ENCODE measurements around the gene KIF7. TPM values are rescaled to one million over a fixed set of nuclear protein-coding genes. Genes with fewer than 3 reads are reported as not detected.

Gene KIF7
- total and polyA plus RNA-seq, 2 experiments from 2014 or later = 4.6 to 20.1 TPM

GRCh38 chr15:89660556-89660955, 5.3 kb upstream of the KIF7 start:
- Histone ChIP-seq H3K27me3 (ENCODE audit: insufficient read depth) (peaks cover 14% of the 10 kb centered on the region), H3F3A (replicated peaks; ENCODE audit: low read depth) (no peaks in the 10 kb centered on the region), H3K36me3 (ENCODE audit: insufficient read depth) (no peaks in the 10 kb centered on the region), H3K4me1 (ENCODE audit: insufficient read depth) (peaks cover 8% of the 10 kb centered on the region), H3K27ac (ENCODE audit: low read depth) (no peak overlapping the region), H3K79me2 (replicated peaks; ENCODE audit: insufficient read depth) (no peaks in the 10 kb centered on the region), H4K20me1 (replicated peaks; ENCODE audit: insufficient read depth) (no peaks in the 10 kb centered on the region), H2AFZ (no peak overlapping the region), H3K4me3 (no peak overlapping the region), H3K9me2 (ENCODE audit: insufficient read depth) (no peaks in the 10 kb centered on the region), H3K4me2 (no peak overlapping the region)
- no peak overlapping the region for H3K27ac Mint-ChIP-seq
- TF ChIP-seq REST (IDR thresholded peaks at IDR 0.05; ENCODE audit: unreplicated experiment) (no peak), ETS1 (IDR thresholded peaks at IDR 0.05) (no peak), EZH2 (IDR thresholded peaks at IDR 0.05; ENCODE audit: low read depth, unreplicated experiment) (no peak), CTCF (conservative IDR thresholded peaks at IDR 0.05; ENCODE audit: low read depth in 2 of 2) (no peak), POLR2AphosphoS5 (IDR thresholded peaks at IDR 0.05; ENCODE audit: low read depth) (no peak), ZNF462 (CRISPR knock-in tag; IDR thresholded peaks at IDR 0.05) (no peak), ZNF331 (CRISPR knock-in tag; IDR thresholded peaks at IDR 0.05; ENCODE audit: low read depth) (no peak), JUNB (IDR thresholded peaks at IDR 0.05; ENCODE audit: unreplicated experiment) (no peak), ZNF114 (CRISPR knock-in tag; IDR thresholded peaks at IDR 0.05) (no peak)
- H3K36me3 Mint-ChIP-seq (ENCODE audit: low read depth) = no peaks in the 10 kb centered on the region; the same call in 2 of the 3 replicates
- H3K27me3 Mint-ChIP-seq (ENCODE audit: insufficient read depth, low read depth, poor library complexity) = peaks cover 15% of the 10 kb centered on the region
- ATAC-seq = no peak
- H3K9me3 Mint-ChIP-seq = no peaks in the 10 kb centered on the region; the same call in 2 of the 3 replicates
- H3K4me1 Mint-ChIP-seq = peaks cover 19% of the 10 kb centered on the region
- DNase-seq (ENCODE audit: low spot score) = no peak
- H3K4me3 Mint-ChIP-seq = no peak overlapping the region

Measured in GM23338 (cell line).